Thymus (tissue), 11 donors: ENCODE data around the gene TMEM250. TPM values are rescaled to one million over a fixed set of nuclear protein-coding genes. Genes with fewer than 3 reads are reported as not detected.
A peak's percentile ranks its signal among the peaks of the same experiment; 100 is the strongest.

Experiments used
- DNase-seq, 9 donors: peaks; one replicate each; pipeline ENCODE4 v3.0.0-alpha.2; 2013; ENCODE audit warnings: low spot score in 9 of 9, low read depth in 6 of 9, missing footprints in 1 of 9
- H3K27ac ChIP-seq, 2 donors: one replicate each; pipeline ENCODE4 v1.5.1; 2013; ENCODE audit warnings: control low read depth in 1 of 2, low read depth in 1 of 2, low read length in 1 of 2, mild to moderate bottlenecking in 1 of 2, moderate library complexity in 1 of 2
- H3K27me3 ChIP-seq, 2 donors: one replicate each; pipeline ENCODE4 v1.5.1; 2013; ENCODE audit warnings: low read length in 1 of 2; ENCODE audit not compliant: control insufficient read depth in 2 of 2, insufficient read depth in 1 of 2
- H3K36me3 ChIP-seq, 2 donors: one replicate each; pipeline ENCODE4 v1.5.1; 2013; ENCODE audit warnings: low read length in 1 of 2, mild to moderate bottlenecking in 1 of 2, moderate library complexity in 1 of 2; ENCODE audit not compliant: control insufficient read depth in 2 of 2, insufficient read depth in 2 of 2
- H3K4me1 ChIP-seq, 2 donors: one replicate each; pipeline ENCODE4 v1.5.1; 2013; ENCODE audit warnings: low read length in 2 of 2; ENCODE audit not compliant: control insufficient read depth in 2 of 2, insufficient read depth in 2 of 2
- H3K4me3 ChIP-seq, 2 donors: one replicate each; pipeline ENCODE4 v1.5.1; 2013; ENCODE audit warnings: low read length in 2 of 2, control low read depth in 1 of 2, mild to moderate bottlenecking in 1 of 2
- H3K9me3 ChIP-seq, 2 donors: one replicate each; pipeline ENCODE4 v1.5.1; 2013; ENCODE audit warnings: low read length in 1 of 2, mild to moderate bottlenecking in 1 of 2; ENCODE audit not compliant: control insufficient read depth in 2 of 2, insufficient read depth in 1 of 2
- WGBS: extraction: QIAGEN DNeasy Blood & Tissue Kit; methylation state at CpG from one replicate; pipeline ENCODE4 v1.1.7; 2013; 5-methylcytosine and 5-hydroxymethylcytosine counted together
- polyA plus RNA-seq: library from polyadenylated mRNA; stranded (reverse); fragments of 200-250 nt; gene quantifications from one replicate; pipeline ENCODE4 v1.2.3, GENCODE V29; 2013
- total RNA-seq: library from RNA; stranded (reverse); fragments of 120-200 nt; gene quantifications from one replicate; pipeline ENCODE4 v1.2.4, GENCODE V29; 2013
- donor health status: healthy.

TMEM250 gene
- total and polyA plus RNA-seq, 2 donors: 19.2 to 22.4 TPM

DNA sequence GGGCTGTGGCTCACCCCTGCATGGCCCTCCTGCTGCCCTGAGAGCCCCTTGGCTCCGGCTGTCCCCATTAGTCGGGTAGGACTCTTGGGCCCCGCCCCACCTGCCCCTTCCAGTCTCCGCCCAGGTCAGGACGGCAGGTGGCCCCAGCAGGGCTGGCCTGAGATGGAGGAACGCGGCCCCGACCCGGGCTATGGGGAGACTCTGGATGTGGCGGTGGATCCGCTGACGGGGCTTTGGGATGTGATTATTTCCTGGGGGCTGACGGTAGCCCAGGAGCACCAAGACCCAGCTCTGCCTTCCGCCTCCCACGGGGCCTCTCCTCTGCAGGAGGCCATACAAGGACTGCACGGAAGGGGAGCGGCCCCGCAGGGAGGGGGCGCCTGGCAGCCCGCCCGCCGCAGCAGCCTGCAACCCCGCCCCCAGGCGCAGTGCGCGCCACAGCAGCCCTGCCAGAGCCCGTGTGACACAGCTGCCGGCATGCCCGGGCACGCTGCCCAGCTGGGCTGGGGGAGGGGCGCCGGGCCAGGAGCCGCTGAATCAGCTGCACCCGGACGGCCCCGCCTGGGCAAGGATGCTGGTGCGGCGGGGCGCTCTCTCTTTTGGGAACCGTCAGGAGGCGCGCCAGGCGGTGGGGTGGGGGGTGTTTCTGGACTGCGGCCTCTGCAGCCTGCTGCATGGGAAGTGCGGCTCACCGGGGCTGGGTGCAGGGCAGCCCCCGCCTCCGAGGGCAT is 9.2 kb downstream of the TMEM250 start:
- DNase-seq: peak; percentile 46 to 94 (median 81)
- H3K36me3 ChIP-seq: peaks cover 0 to under 1% of the 10 kb centered on the region in 2 donors
- peak overlapping the region; percentile 63 to 86 for H3K27ac ChIP-seq
- peaks cover 42 to 88% of the 10 kb centered on the region in 2 donors for H3K4me1 ChIP-seq
- H3K9me3 ChIP-seq: peaks cover 0 to 3% of the 10 kb centered on the region in 2 donors
- H3K4me3 ChIP-seq: peak overlapping the region; percentile 43 to 62
- WGBS: 1% methylated on average over 48 of the region's 48 CpGs
- peaks cover 0 to 13% of the 10 kb centered on the region in 2 donors for H3K27me3 ChIP-seq

DNA sequence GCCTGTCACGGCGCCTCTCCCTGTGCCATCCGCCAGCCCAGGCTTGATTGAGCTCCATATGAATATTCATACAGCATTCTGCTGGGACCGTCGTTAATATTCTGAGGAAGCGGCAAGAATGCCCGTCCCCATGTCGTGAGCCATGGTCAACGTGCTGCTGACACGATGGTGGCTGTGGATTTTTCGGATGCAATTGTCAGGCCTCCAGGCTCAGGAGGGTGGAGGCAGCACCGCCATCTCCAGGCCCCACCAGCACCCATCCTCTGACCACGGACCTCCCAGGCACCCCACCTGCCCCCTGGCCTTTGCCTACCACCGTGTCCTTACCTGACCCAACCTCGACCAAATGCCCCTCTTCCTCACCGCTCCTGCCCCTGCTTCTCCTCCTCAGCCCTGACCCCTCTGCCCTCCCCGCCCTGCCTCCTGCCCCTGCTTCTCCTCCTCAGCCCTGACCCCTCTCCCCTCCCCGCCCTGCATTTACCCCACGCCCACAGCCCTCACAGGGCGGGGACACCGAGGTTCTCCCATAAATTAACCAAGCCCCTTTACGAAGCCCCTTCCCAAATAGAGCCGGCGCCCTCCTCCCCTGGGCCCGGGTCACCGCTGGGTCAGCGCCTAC is 9.9 kb downstream of the TMEM250 start:
- no peaks in the 10 kb centered on the region for H3K36me3 ChIP-seq
- peak overlapping the region; percentile 63 to 86 for H3K27ac ChIP-seq
- WGBS: 83% methylated on average over 27 of the region's 27 CpGs
- peaks cover 46 to 90% of the 10 kb centered on the region in 2 donors for H3K4me1 ChIP-seq
- peaks cover 0 to 13% of the 10 kb centered on the region in 2 donors for H3K27me3 ChIP-seq
- H3K4me3 ChIP-seq: peak overlapping the region; percentile 42 to 62
- no peak for DNase-seq
- H3K9me3 ChIP-seq: peaks cover 0 to 3% of the 10 kb centered on the region in 2 donors

DNA sequence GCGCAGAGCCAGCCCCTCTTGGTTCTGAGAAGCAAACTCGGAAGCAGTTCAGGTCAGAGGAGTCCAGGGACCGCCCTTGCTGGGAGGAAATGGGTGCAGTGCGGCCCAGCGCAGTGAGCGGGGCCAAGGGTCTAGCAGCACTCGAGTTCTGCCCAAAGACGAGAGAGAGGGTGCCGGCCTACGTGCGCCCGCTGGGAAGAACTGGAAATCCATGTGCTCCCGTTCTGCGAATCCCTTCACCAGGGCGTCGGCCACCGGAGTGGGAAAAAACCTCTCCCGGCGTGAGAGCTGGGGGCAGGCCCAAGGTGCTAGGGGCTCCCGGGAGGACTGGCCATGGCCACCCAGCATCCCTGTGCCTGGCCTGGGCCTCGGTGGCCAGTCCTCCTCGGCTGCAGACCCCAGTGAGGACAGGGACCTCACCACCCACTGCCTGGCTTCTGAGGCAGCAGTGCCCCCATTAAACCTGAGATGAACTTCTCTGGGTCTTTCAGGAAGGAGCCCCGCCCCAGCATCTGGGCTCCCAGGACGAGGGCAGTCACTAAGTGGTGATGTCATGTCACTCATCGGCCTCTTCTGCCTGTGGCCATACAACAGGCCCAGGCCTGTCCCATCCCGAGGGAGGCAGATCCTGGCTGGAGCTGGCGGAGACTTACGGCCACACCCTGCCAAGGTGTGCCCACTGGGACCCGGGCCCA is 10.6 kb downstream of the TMEM250 start:
- no peak overlapping the region for H3K4me3 ChIP-seq
- WGBS: 90% methylated on average over 29 of the region's 29 CpGs
- no peak for DNase-seq
- peaks cover 0 to 3% of the 10 kb centered on the region in 2 donors for H3K9me3 ChIP-seq
- H3K36me3 ChIP-seq: no peaks in the 10 kb centered on the region
- peak overlapping the region; percentile 56 to 75 for H3K27ac ChIP-seq
- peaks cover 0 to 15% of the 10 kb centered on the region in 2 donors for H3K27me3 ChIP-seq
- H3K4me1 ChIP-seq: peaks cover 46 to 86% of the 10 kb centered on the region in 2 donors

DNA sequence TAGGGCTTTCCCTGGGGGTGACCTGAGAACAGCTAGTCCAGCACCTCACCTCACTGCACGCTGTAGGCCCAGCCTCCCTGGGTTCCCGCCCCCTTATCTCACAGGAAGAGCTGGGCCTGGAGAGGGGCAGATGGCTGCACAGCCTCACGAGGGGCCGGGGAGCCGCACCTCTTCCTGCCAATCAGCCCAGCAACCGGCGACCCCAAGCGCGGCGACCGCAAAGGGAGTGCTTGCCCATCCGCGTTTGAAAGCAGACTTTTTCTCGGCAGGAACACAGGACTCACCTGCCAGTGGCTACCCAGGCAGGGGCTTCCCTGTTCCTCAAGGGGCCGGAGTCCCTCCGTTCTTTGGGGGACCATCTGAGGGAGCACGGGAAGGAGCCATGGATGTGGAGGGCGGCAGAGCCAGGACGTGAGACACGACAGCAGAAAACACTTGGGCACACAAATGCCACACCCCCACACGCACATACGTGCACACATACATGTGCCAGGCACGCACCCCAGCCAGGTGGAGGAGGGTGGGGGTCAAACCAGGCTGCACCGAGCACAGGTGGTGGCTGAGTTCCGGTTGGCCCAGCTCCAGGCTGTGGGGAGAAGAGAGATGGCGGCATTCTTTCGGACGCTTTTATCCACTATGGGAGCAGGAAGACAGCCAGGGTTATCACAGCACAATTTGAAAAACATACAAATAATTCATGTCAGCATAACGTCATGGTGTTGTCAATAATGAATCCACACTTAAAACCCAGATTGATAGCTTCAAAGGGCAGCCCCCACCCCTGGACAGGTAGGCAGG is 11.3 kb downstream of the TMEM250 start:
- peak overlapping the region; percentile 56 to 75 for H3K27ac ChIP-seq
- H3K4me3 ChIP-seq: peak overlapping the region in 1 of 2 donors; percentile 18
- peaks cover 0 to 3% of the 10 kb centered on the region in 2 donors for H3K9me3 ChIP-seq
- H3K27me3 ChIP-seq: peaks cover 0 to 15% of the 10 kb centered on the region in 2 donors
- peak in 3 of 9 donors; percentile 36 to 76 (median 52) for DNase-seq
- no peaks in the 10 kb centered on the region for H3K36me3 ChIP-seq
- peaks cover 42 to 79% of the 10 kb centered on the region in 2 donors for H3K4me1 ChIP-seq
- WGBS: 10% methylated on average over 29 of the region's 29 CpGs

DNA sequence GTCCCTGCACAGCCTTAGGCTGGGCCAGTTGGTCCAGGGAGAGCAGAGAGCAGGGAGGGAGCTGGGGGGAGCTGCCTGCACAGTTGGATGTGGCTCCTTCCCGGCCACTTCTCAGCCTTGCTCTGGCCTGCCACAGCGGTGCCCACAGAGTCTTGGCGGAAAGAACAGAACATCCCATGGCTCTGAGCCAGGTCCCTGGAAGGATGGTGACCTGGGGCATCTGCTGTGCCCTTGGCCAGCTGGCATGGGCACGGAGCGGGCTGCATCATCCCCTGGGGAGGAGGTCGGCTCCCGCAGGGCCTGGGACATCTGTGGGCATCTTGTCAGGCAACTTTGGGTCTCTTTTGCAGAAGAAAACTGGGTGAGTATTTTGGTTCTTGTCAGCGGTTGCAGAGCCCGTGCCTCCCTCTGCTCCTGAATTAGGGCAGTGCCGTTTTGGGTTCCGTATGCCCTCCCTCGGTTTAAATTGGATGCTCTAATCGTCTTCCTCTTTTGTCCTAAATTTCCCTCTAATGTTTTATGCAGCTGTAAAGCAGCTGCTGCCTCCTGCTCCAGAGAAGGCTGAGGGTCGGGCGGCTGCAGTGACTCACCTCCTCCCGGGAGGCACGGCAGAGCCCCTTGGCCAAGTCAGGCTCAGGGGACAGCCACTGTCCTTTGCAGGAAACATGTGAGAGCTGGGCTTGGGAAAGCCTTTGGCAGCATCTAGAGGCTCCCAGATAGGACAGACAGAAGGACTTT is 13.1 kb downstream of the TMEM250 start:
- H3K4me3 ChIP-seq: no peak overlapping the region
- H3K27ac ChIP-seq: no peak overlapping the region
- no peaks in the 10 kb centered on the region for H3K36me3 ChIP-seq
- peaks cover 35 to 62% of the 10 kb centered on the region in 2 donors for H3K4me1 ChIP-seq
- peaks cover 0 to 16% of the 10 kb centered on the region in 2 donors for H3K27me3 ChIP-seq
- DNase-seq: no peak
- H3K9me3 ChIP-seq: peaks cover 0 to 3% of the 10 kb centered on the region in 2 donors
- WGBS: 89% methylated on average over 17 of the region's 17 CpGs

DNA sequence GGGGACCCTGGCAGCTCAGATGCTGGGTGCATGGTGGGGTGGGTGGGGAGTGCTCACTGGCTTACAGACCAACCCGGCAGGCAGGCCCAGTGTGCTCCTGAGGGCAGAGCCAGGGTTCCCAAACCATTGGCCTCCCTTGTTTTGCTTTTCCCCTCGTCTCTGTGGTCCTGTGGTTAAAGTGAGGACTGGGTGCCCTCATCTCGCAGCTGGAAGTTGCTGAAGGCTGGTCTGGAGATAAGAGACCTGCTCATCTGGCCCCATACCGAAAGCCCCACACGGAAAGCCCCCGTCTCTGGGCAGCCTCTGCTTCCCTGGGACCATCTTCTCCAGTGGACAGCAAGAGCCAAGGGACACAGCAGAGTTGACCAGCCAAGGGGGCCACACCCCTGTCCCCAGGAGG is 13.8 kb downstream of the TMEM250 start:
- no peak for DNase-seq
- WGBS: 50% methylated on average over 6 of the region's 6 CpGs
- peaks cover 0 to 14% of the 10 kb centered on the region in 2 donors for H3K27me3 ChIP-seq
- H3K27ac ChIP-seq: no peak overlapping the region
- peaks cover 0 to 3% of the 10 kb centered on the region in 2 donors for H3K9me3 ChIP-seq
- H3K4me3 ChIP-seq: no peak overlapping the region
- H3K36me3 ChIP-seq: no peaks in the 10 kb centered on the region
- H3K4me1 ChIP-seq: peaks cover 29 to 55% of the 10 kb centered on the region in 2 donors

DNA sequence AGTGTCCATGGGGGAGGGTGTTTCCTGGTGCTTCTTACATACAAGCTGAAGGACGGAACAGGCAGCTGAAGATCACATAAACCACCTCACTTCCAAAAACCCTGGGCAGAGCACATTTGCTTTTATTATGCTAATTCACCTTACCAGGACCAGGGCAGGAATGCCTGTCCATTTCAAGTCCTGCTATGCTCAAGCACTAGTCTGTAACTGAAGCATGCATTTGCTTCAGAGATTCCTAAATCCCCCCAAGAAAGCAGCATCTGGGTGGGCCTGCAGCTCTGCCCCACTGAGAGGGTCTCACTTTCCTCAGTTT is 14.2 kb downstream of the TMEM250 start:
- WGBS: 24% methylated on average over 1 of the region's 1 CpG
- H3K36me3 ChIP-seq: no peaks in the 10 kb centered on the region
- H3K27ac ChIP-seq: no peak overlapping the region
- peaks cover 0 to 15% of the 10 kb centered on the region in 2 donors for H3K27me3 ChIP-seq
- H3K4me1 ChIP-seq: peaks cover 28 to 52% of the 10 kb centered on the region in 2 donors
- H3K9me3 ChIP-seq: peaks cover 0 to 3% of the 10 kb centered on the region in 2 donors
- DNase-seq: no peak
- H3K4me3 ChIP-seq: no peak overlapping the region
